ENCODE results near the gene PCCA. TPM values are rescaled to one million over a fixed set of nuclear protein-coding genes. Genes with fewer than 3 reads are reported as not detected.
A peak's percentile ranks its signal among the peaks of the same experiment; 100 is the strongest.
"Not testable (repeated sequence)": the region's sequence is repeated elsewhere in the genome, so short reads cannot be mapped to it uniquely, and the experiment has no call there.

Gene PCCA
- total RNA-seq, 1 experiment from 2014 or later: 4.8 TPM

DNA sequence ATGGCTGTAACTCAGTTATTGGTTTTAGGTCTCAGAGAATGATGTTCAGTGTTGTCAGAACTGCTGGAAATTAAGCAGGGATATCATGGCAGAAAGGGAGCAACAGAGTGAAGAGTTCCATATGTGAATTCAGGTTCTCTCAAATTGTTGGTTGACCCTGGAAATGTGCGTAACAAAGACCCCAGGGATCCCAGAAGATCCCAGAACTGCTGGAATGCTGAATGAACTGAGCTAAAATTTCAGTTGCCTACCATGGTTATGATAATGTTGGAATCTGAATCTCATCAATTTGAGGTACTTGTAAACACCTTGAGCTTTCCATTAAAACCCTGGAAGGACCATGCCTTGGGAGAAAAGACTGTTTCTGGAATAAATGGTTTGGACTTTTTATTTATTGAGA lies 268.9 kb downstream of the PCCA start:
- in situ Hi-C loops (cut with HindIII; ENCODE audit: low pct_unique_long_range_greater_than_20kb, low sequenced_read_pairs): no loop called here

DNA sequence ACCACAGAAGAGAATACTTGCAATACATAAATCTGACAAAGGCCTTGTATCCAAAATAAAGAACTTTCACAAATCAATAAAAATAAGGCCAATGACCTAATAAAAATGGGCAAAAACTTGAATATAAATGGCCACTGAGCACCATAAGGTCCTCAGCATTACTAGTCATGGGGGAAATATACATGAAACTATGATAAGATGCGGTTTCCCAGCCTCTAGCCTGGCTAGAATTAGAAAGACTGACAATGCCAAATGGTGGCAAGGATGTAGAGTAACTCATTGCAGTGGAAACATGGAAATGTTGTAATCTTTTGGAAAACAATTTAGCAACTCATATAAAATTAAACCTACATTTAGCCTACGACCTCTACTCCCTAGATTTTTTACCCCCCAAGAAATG lies 272.6 kb downstream of the PCCA start:
- DNase-seq (ENCODE audit: low read depth): no peak
- in situ Hi-C loops (cut with HindIII; ENCODE audit: low pct_unique_long_range_greater_than_20kb, low sequenced_read_pairs): no loop called here

More for the DNA sequence above, 268.9 kb downstream of the PCCA start:
- DNase-seq (ENCODE audit: low read depth): no peak

- no peak for DNase-seq (ENCODE audit: low read depth)
- in situ Hi-C loops (cut with HindIII; ENCODE audit: low pct_unique_long_range_greater_than_20kb, low sequenced_read_pairs): no loop called here
These were observed 273.5 kb downstream of the PCCA start for GRCh38 chr13:100362371-100362770.

- in situ Hi-C loops (cut with HindIII; ENCODE audit: low pct_unique_long_range_greater_than_20kb, low sequenced_read_pairs): no loop called here
- no peak for DNase-seq (ENCODE audit: low read depth)
These were observed 273.9 kb downstream of the PCCA start for GRCh38 chr13:100362781-100363180.

DNA sequence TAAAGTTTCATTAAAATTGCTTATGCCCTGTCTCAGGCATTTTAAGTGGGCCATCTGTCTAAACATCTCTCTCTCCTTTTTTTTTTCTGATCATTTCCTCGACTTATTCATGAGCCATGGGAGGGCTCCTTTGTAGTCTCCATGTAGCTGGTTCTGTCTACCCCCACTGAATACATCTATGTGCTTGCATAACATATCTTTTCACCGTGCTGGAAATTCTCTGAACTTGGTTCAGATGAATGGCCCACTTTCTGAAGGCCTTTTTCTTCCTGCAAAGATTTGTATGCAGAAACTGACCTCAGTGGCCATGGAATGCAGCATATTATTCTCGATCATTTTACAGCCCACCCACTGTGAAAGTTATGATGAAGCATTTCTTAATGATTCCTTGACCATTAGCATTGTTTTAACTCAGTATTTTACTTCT lies 274.4 kb downstream of the PCCA start:
- peak; percentile 6 for DNase-seq (ENCODE audit: low read depth)
- in situ Hi-C loops (cut with HindIII; ENCODE audit: low pct_unique_long_range_greater_than_20kb, low sequenced_read_pairs): no loop called here

DNA sequence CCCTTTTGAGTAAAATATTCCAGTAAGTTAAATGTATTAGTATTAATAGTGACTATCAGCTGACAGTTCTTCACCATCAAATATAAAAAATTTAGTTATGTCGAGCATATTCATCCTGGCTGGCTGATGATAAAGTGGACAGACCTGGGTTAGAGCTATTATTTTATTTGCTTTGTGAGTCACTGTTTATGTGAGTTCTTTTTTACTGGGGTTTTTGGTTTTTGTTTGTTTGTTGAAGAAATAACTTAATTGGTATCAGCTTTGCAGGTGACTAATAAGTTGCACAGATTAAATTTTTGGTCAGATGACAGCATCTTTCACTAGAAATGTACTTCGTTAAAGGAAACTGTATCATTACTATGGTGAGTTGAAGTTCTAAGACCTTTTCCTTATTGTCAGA lies 275.0 kb downstream of the PCCA start:
- peak; percentile 5 for DNase-seq (ENCODE audit: low read depth)
- in situ Hi-C loops (cut with HindIII; ENCODE audit: low pct_unique_long_range_greater_than_20kb, low sequenced_read_pairs): no loop called here

GRCh38 chr13:100364591-100364990 lies 275.7 kb downstream of the PCCA start:
- in situ Hi-C loops (cut with HindIII; ENCODE audit: low pct_unique_long_range_greater_than_20kb, low sequenced_read_pairs): no loop called here
- DNase-seq (ENCODE audit: low read depth): no peak

GRCh38 chr13:100365680-100366079 lies 276.8 kb downstream of the PCCA start:
- in situ Hi-C loops (cut with HindIII; ENCODE audit: low pct_unique_long_range_greater_than_20kb, low sequenced_read_pairs): no loop called here
- no peak for DNase-seq (ENCODE audit: low read depth)

- in situ Hi-C loops (cut with HindIII; ENCODE audit: low pct_unique_long_range_greater_than_20kb, low sequenced_read_pairs): no loop called here
- DNase-seq (ENCODE audit: low read depth): no peak
These were observed 289.6 kb downstream of the PCCA start for GRCh38 chr13:100378533-100378932.

GRCh38 chr13:100381595-100382224 lies 292.8 kb downstream of the PCCA start:
- in situ Hi-C loops (cut with HindIII; ENCODE audit: low pct_unique_long_range_greater_than_20kb, low sequenced_read_pairs): no loop called here
- DNase-seq (ENCODE audit: low read depth): no peak

- DNase-seq (ENCODE audit: low read depth): no peak
These were observed 293.9 kb downstream of the PCCA start for GRCh38 chr13:100382785-100383184.

GRCh38 chr13:100387416-100387815 lies 298.5 kb downstream of the PCCA start:
- DNase-seq (ENCODE audit: low read depth): no peak
- in situ Hi-C loops (cut with HindIII; ENCODE audit: low pct_unique_long_range_greater_than_20kb, low sequenced_read_pairs): no loop called here

More at GRCh38 chr13:100382785-100383184, 293.9 kb downstream of the PCCA start:
- in situ Hi-C loops (cut with HindIII; ENCODE audit: low pct_unique_long_range_greater_than_20kb, low sequenced_read_pairs): no loop called here

DNA sequence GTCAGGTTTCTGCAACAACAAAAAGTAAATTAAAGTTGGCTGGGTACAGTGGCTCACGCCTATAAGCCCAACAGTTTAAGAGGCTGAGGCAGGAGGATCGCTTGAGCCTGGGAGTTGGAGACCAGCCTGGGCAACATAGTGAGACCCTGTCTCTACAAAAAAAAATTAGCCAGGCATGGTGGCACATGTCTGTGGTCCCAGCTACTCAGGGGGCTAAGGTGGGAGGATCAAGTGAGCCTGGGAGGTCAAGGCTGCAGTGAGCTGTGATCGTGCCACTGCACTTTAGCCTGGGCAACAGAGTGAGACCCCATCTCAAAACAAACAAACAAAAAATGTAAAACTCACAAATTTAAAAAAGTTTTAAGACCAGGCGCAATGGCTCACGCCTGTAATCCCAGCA lies 299.3 kb downstream of the PCCA start:
- in situ Hi-C loops (cut with HindIII; ENCODE audit: low pct_unique_long_range_greater_than_20kb, low sequenced_read_pairs); DNase-seq (ENCODE audit: low read depth): not testable (repeated sequence)

DNA sequence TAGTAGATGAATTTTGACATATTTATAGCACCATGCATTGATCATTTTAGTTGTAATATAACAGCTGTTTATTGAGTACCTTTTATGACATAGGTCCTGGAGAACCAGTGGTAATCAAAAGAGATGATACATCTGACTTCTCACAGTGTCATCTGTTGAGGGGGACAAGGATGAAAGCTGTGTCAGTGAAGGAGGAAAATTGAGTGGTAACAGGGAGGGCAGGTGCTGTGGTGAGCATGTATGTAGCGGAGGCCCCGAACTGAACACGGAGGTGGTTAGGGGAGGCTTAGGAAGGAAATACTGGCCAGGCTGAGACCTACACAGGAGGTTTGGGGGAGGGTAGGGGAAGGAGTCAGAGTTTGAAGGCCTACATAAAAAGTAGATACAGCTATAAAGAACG lies 300.0 kb downstream of the PCCA start:
- no peak for DNase-seq (ENCODE audit: low read depth)

DNA sequence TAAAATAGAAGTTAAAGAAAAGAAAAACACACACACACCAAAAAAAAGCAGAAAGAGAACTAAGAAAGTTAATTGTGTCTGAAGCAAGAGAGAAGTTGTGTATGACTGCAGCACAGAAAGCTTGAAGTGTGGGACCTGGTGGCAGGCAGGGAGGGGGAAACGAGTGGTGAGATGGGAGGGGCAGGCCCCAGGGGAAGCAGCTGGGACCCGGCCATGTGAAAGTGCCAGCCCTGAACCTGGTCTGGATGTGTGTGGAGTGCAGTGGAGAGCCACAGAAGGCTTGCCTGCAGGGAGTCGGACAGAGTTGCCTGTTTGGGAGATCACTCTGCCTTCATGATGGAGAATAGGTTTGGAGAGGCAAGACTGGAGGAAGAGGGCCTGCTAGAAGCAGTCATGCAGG lies 300.7 kb downstream of the PCCA start:
- in situ Hi-C loops (cut with HindIII; ENCODE audit: low pct_unique_long_range_greater_than_20kb, low sequenced_read_pairs): no loop called here
- DNase-seq (ENCODE audit: low read depth): no peak

More for the DNA sequence above, 300.0 kb downstream of the PCCA start:
- in situ Hi-C loops (cut with HindIII; ENCODE audit: low pct_unique_long_range_greater_than_20kb, low sequenced_read_pairs): no loop called here

DNA sequence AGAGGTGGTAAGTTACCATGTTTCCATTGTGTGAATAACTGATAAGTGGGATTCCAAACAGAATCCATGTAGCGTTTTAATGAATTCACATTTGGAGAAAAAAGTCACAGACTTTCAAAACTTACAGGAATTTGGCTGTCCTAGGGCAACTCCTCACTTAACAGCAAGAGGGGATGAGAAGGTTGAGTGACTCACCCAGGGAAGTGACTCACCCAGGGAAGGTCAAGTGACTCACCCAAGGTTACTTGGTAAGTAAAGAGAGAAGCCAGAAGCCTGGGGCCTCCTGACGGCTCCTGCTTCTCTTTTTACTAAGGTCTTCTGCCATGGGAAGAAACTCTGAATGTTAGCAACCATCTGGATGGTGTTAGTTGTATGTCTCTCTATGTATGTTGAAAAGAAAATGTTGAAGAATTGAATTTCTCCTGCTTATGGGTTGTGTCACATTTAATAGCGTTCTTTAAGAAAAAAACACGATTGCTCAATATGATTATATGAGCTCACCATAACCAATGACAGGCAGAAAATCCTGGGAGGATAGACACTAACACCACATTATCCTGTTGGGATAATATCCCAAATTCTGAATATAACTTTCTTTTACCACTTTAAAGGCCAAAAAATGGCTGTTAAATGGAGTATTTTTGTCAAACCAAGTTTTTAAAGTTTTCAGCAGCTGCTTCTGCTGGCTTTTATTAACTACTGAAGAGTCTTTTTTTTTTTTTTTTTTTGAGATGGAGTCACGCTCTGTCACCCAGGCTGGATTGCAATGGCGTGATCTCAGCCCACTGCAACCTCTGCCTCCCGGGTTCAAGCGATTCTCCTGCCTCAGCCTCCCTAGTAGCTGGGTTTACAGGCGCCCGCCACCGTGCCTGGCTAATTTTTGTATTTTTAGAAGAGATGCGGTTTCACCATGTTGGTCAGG lies 304.1 kb downstream of the PCCA start:
- peak; percentile 94 for DNase-seq (ENCODE audit: low read depth)
- in situ Hi-C loops (cut with HindIII; ENCODE audit: low pct_unique_long_range_greater_than_20kb, low sequenced_read_pairs): no loop called here

DNA sequence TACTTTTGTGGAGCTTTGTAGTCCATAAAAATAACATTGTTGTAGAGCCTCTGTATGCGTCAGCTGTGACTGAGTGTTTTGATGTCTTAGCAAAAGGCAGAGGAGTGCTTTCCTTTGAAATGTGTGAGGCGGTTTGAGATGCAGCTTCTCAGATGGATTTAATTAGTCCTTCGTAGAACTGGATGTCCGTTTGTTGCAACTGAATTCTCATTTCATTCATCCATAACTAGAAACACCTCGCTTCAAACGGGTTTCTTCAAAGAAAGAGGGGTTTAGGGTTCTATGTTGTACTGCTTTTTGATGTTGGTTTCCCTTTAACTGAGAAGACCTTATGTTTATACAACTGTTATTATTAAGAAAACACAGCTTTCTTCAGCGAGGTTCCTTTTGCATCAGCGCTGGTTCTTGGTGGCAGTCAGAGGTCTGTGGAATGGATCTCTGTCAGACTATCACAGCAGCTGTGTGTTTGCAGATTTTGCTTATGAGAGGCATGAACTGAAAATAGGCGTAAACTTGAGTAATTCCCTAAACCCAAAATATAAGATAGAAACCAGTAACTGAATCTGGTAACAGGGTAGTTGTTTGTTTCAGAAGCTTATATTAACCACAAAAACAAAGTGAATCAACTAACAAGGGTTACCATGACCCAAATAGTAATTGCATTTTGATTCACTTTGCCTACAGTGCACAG lies 305.3 kb downstream of the PCCA start:
- in situ Hi-C loops (cut with HindIII; ENCODE audit: low pct_unique_long_range_greater_than_20kb, low sequenced_read_pairs): no loop called here
- peak; percentile 41 for DNase-seq (ENCODE audit: low read depth)

GRCh38 chr13:100395698-100396373 lies 306.9 kb downstream of the PCCA start:
- no peak for DNase-seq (ENCODE audit: low read depth)
- in situ Hi-C loops (cut with HindIII; ENCODE audit: low pct_unique_long_range_greater_than_20kb, low sequenced_read_pairs): no loop called here

Measured in Caki2 (cell line).